Stimulated activated CD4-positive, alpha-beta T cell treated with anti-CD3 and anti-CD28 coated beads, Interleukin-4, amount 100 ng/mL, for 4 hours (primary cell): ENCODE results near the gene ANXA6.

Experiments used
- DNase-seq, 2 experiments: peaks; one replicate each; pipeline ENCODE4 v3.0.0-alpha.2; 2020

Gene ANXA6

DNA sequence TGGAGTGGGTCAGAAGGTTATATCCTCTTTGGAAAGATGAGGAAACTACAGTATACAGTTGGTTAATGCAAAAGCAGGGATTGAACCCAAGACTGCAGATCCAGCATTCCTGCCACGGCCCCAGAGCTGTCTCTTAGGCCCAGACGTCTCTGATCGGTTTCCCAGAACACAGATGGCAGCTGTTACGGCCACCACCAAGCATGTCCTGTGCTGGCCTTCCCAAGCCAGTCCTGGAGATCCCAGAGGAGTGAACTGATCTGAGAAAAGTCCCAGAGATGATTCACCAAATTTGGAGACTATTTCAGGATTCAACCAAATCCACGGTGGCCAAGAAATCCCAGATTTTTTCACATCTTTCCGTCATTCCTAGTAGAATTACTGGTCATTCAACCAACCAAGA, 96.8 kb downstream of the ANXA6 start:
- no peak for DNase-seq

DNA sequence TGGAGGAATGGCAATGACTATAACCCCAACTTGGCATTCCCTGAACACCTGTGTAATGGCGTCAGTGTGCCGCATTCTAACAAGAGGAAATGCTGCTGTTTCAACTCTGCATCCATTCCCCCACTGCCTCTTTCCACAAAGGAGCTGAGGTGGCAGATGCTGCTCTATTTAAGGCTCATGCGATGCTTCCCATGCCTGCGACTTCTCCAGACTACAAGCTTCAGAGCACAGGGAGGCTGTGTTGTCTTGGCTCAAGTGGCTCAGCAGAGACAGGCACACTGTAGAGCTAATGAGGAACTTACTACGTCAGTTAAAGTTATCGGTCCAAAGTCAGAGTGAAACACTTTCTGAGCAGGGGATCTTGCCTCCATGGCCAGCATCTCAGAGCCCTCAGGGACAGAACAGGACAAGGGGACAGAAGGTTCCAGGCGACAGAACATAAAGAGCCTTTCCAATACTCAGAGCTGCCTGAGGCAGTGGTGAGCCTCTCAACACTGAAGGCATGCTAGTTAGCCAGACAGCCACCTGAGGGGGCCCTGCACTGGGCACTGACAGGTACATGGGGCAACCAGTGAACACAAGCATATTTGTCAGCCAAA, 98.6 kb downstream of the ANXA6 start:
- DNase-seq = no peak

- no peak for DNase-seq
Measured at GRCh38 chr5:151058301-151058700, 99.3 kb downstream of the ANXA6 start.

- no peak for DNase-seq
Measured at GRCh38 chr5:151056379-151057325, 100.9 kb downstream of the ANXA6 start.

DNA sequence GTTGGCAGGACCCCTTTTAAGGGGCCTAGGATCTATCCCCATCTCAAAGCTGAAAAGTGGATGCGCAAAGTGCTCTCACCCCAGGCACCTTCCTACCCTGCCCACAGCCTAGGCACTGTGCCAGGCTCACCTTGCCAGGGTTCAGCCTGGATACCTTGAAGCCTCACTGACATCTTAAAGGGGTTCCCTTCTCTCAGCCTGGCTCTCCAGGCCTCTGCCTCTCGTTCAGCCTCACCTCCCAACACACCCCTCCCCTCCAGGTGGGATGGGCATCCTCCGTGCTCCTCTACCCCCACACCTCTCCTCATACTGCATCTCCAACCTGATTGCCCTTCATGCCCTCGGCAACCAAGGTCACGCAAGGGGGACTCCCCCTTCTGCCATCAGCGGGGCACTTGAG, 102.2 kb downstream of the ANXA6 start:
- DNase-seq = no peak

- no peak for DNase-seq
Measured at GRCh38 chr5:151054709-151055108, 102.9 kb downstream of the ANXA6 start.

- no peak for DNase-seq
Measured at GRCh38 chr5:151053796-151054462, 103.7 kb downstream of the ANXA6 start.

- DNase-seq = no peak
Measured at GRCh38 chr5:151052836-151053235, 104.7 kb downstream of the ANXA6 start.

GRCh38 chr5:151051931-151052608, 105.5 kb downstream of the ANXA6 start:
- no peak for DNase-seq

- DNase-seq = peak; percentile 67
Measured at GRCh38 chr5:151051066-151051930, 106.3 kb downstream of the ANXA6 start.
